ENCODE measurements around the gene ICE2.

DNA sequence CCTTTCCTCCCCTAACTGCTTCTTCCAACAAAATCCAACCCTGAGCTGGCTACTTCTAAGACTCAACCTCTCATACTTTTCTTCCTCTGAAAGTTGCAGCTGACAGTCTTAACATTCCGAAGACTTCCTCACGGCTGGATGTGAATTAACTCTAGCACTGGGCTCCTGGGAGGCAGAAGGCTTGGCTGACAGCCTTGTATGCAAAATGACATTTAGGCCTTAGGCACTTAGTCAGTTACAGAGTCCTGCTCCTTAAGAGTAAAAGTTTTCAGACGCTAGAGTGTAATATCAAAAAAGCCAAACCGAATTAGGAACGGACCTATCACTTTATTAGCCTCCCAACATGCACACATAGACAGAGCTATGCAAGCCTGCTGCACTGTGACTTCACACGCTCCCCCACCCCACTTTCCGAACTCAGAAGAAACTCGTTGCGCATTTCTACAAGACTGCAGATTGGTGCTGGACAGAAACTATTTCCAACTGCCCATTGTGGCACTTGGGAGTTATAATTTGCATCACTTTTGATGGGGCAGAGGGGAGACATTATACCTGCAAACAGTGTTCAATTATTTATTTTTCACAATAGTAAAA lies 65.6 kb downstream of the ICE2 start:
- TF ChIP-seq CEBPB (IDR thresholded peaks at IDR 0.05; ENCODE audit: low read depth, low read length) (no peak), RAD21 (IDR thresholded peaks at IDR 0.05; ENCODE audit: low read length) (no peak), POLR2A (IDR thresholded peaks at IDR 0.05; ENCODE audit: low read depth, low read length) (no peak), BHLHE40 (IDR thresholded peaks at IDR 0.05; ENCODE audit: low read depth, low read length) (no peak), FOS (IDR thresholded peaks at IDR 0.05; ENCODE audit: low read depth, low read length) (no peak), MXI1 (IDR thresholded peaks at IDR 0.05; ENCODE audit: borderline replicate concordance, low read depth, low read length) (no peak), RFX5 (IDR thresholded peaks at IDR 0.05; ENCODE audit: low read depth, low read length) (no peak), NFE2L2 (IDR thresholded peaks at IDR 0.05; ENCODE audit: low read depth, low read length) (no peak)
- TF ChIP-seq, protein P1, sequence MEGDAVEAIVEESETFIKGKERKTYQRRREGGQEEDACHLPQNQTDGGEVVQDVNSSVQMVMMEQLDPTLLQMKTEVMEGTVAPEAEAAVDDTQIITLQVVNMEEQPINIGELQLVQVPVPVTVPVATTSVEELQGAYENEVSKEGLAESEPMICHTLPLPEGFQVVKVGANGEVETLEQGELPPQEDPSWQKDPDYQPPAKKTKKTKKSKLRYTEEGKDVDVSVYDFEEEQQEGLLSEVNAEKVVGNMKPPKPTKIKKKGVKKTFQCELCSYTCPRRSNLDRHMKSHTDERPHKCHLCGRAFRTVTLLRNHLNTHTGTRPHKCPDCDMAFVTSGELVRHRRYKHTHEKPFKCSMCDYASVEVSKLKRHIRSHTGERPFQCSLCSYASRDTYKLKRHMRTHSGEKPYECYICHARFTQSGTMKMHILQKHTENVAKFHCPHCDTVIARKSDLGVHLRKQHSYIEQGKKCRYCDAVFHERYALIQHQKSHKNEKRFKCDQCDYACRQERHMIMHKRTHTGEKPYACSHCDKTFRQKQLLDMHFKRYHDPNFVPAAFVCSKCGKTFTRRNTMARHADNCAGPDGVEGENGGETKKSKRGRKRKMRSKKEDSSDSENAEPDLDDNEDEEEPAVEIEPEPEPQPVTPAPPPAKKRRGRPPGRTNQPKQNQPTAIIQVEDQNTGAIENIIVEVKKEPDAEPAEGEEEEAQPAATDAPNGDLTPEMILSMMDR (conservative IDR thresholded peaks at IDR 0.05; ENCODE audit: low read depth, low read length), result no peak
- TF ChIP-seq, protein P2, sequence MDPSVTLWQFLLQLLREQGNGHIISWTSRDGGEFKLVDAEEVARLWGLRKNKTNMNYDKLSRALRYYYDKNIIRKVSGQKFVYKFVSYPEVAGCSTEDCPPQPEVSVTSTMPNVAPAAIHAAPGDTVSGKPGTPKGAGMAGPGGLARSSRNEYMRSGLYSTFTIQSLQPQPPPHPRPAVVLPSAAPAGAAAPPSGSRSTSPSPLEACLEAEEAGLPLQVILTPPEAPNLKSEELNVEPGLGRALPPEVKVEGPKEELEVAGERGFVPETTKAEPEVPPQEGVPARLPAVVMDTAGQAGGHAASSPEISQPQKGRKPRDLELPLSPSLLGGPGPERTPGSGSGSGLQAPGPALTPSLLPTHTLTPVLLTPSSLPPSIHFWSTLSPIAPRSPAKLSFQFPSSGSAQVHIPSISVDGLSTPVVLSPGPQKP (IDR thresholded peaks at IDR 0.05; ENCODE audit: borderline replicate concordance, low read depth, low read length), result no peak
- TF ChIP-seq, protein P3, sequence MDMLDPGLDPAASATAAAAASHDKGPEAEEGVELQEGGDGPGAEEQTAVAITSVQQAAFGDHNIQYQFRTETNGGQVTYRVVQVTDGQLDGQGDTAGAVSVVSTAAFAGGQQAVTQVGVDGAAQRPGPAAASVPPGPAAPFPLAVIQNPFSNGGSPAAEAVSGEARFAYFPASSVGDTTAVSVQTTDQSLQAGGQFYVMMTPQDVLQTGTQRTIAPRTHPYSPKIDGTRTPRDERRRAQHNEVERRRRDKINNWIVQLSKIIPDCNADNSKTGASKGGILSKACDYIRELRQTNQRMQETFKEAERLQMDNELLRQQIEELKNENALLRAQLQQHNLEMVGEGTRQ (IDR thresholded peaks at IDR 0.05; ENCODE audit: low read depth, low read length), result no peak

Measured in IMR-90 (cell line).